ENCODE measurements around the gene VSTM2L. TPM values are rescaled to one million over a fixed set of nuclear protein-coding genes. Genes with fewer than 3 reads are reported as not detected.

The VSTM2L gene
- polyA plus RNA-seq, 2 of the 4 experiments (the other 2 are of a cell fraction): 2.0 to 5.8 TPM

DNA sequence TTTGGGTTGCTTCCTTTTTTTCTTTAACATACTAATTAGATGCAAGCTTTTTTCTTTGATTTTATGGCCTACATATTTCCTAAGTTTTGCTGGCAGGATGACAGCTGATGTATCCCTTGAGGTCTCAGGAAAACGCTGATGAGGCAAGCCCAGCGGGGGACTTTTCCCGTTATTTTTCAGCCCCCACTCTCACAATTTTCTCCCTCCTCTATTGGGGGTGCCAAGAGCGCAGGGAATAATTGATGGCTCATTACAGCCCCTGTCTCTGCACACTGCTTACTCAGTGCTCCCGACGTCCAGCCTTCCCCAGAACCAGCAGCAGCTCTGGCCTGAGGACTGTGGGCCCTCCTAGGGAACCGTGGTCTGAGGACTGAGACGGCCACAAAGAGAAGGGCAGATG, 38.6 kb upstream of the VSTM2L start:
- DNase-seq (ENCODE audit: low read depth in 1 of 2, low spot score in 1 of 2): no peak

DNA sequence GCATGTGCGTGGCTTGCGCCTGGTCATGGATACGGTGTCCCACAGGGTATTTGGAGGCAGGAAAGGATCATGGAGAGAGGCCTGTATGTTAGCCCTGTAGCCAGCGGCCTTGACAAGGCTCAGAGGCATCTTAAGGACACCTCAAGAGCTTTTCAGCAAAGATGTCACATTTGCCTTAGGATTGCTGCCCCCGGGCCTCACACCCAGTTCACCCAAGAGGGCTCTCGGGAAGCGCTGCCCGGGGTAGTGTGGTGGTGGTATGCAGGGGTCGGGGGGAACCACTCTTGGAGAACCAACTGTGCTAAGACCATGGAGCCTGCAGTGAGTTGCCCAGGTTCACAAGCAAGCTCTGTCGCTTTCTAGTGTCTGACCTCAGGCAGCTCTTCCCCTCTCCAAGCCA, 36.9 kb upstream of the VSTM2L start:
- DNase-seq (ENCODE audit: low read depth in 1 of 2, low spot score in 1 of 2) (no peak), FAIRE-seq (no peak), ATAC-seq (no peak)
- WGBS (ENCODE audit: missing lambda C conversion rate): 95% methylated on average over 9 of the region's 10 CpGs
- TF ChIP-seq NFE2L2 (conservative IDR thresholded peaks at IDR 0.05; ENCODE audit: low read length): no peak
- TF ChIP-seq, protein P1, sequence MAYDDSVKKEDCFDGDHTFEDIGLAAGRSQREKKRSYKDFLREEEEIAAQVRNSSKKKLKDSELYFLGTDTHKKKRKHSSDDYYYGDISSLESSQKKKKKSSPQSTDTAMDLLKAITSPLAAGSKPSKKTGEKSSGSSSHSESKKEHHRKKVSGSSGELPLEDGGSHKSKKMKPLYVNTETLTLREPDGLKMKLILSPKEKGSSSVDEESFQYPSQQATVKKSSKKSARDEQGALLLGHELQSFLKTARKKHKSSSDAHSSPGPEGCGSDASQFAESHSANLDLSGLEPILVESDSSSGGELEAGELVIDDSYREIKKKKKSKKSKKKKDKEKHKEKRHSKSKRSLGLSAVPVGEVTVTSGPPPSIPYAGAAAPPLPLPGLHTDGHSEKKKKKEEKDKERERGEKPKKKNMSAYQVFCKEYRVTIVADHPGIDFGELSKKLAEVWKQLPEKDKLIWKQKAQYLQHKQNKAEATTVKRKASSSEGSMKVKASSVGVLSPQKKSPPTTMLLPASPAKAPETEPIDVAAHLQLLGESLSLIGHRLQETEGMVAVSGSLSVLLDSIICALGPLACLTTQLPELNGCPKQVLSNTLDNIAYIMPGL (CRISPR knock-in tag; IDR thresholded peaks at IDR 0.05; ENCODE audit: borderline replicate concordance): no peak
- TF ChIP-seq CBX8 (IDR thresholded peaks at IDR 0.05): no peak
- TF ChIP-seq, protein P2, sequence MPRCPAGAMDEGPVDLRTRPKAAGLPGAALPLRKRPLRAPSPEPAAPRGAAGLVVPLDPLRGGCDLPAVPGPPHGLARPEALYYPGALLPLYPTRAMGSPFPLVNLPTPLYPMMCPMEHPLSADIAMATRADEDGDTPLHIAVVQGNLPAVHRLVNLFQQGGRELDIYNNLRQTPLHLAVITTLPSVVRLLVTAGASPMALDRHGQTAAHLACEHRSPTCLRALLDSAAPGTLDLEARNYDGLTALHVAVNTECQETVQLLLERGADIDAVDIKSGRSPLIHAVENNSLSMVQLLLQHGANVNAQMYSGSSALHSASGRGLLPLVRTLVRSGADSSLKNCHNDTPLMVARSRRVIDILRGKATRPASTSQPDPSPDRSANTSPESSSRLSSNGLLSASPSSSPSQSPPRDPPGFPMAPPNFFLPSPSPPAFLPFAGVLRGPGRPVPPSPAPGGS (IDR thresholded peaks at IDR 0.05): no peak
- no peak for TF ChIP-seq CEBPB (IDR thresholded peaks at IDR 0.05)
- TF ChIP-seq EHMT2 (IDR thresholded peaks at IDR 0.05; ENCODE audit: low read depth): no peak
- no peak for TF ChIP-seq KDM1A (IDR thresholded peaks at IDR 0.05; ENCODE audit: low read depth)
- TF ChIP-seq KDM5A (IDR thresholded peaks at IDR 0.05): no peak
- TF ChIP-seq GATA3 (IDR thresholded peaks at IDR 0.05; ENCODE audit: borderline replicate concordance): no peak
- no peak for TF ChIP-seq FOSL2 (IDR thresholded peaks at IDR 0.05)
- TF ChIP-seq FOSL2 (CRISPR knock-in tag; IDR thresholded peaks at IDR 0.05): no peak
- no peak for TF ChIP-seq RNF2 (IDR thresholded peaks at IDR 0.05; ENCODE audit: borderline replicate concordance, low read depth)
- TF ChIP-seq TFCP2L1 (CRISPR knock-in tag; IDR thresholded peaks at IDR 0.05): no peak
- no peak for TF ChIP-seq HOXA7 (CRISPR knock-in tag; IDR thresholded peaks at IDR 0.05)
- no peaks in the 10 kb centered on the region for H3K9me3 ChIP-seq
- H3K27ac ChIP-seq: no peak overlapping the region
- no peaks in the 10 kb centered on the region for H3K4me1 ChIP-seq
- CTCF ChIA-PET: no interaction called here
- H3K4me2 ChIP-seq: no peak overlapping the region
- H3K4me3 ChIP-seq: no peak overlapping the region
- POLR2A ChIA-PET: no interaction called here

More for the DNA sequence above, 38.6 kb upstream of the VSTM2L start:
- 73% methylated on average over 8 of the region's 8 CpGs for WGBS (ENCODE audit: missing lambda C conversion rate)
- ATAC-seq: no peak
- Histone ChIP-seq H3K4me3 (no peak overlapping the region), H3K4me2 (no peak overlapping the region), H3K4me1 (no peaks in the 10 kb centered on the region), H3K9me3 (no peaks in the 10 kb centered on the region), H3K27ac (no peak overlapping the region)
- no peak for FAIRE-seq
- CTCF ChIA-PET: no interaction called here
- POLR2A ChIA-PET: no interaction called here
- TF ChIP-seq FOSB (CRISPR knock-in tag; IDR thresholded peaks at IDR 0.05): no peak
- no peak for TF ChIP-seq HEYL (CRISPR knock-in tag; IDR thresholded peaks at IDR 0.05)
- TF ChIP-seq ZSCAN20 (CRISPR knock-in tag; IDR thresholded peaks at IDR 0.05): no peak
- TF ChIP-seq KDM1A (IDR thresholded peaks at IDR 0.05; ENCODE audit: low read depth): no peak
- no peak for TF ChIP-seq ESRRA (IDR thresholded peaks at IDR 0.05; ENCODE audit: borderline replicate concordance, low read length)
- no peak for TF ChIP-seq EHF (CRISPR knock-in tag; IDR thresholded peaks at IDR 0.05)

DNA sequence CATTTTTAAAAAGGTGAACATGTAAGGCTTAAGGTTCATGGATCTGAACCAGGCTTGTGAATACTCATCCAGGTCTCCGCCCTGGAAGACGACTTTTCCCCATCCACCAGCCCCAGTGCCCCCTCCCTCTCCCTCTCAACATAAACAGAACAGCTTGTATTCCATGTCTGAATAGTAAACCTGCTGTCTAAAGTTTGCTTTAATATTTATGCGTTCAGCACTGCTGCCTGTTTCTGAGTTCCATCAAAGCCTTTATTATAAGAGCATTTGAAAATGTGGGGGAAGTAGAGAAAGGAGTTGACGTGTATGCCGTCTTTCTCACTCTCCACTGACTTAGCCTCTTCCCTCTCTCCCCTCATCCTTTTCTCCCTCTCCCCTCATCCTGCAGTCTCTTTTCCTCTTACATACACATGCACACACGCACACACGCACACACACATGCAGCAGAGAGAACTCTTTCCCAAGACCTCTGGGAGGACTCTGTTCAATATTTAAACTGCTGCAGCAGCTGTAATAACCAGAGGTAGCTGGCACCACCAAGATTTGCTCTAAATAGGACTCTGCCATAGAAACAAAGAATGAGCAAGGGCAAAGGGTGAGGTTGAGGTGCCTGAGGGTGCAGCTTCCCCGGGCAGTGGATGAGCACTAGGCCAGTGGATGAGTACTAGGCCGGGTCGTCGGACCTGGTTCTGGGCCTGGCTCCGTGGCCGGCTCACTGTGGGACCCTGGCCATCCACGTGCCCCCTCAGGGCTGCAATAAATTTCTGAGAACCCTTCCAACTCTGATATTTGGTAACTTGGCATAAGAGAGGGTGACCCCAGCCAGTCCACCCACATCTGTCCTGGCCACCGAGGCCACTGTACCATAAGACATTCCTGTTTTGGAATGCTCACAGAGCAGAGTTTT, 35.4 kb upstream of the VSTM2L start:
- POLR2A ChIA-PET: no interaction called here
- no peak for ATAC-seq
- no peaks in the 10 kb centered on the region for H3K9me3 ChIP-seq
- CTCF ChIA-PET: no interaction called here
- no peak overlapping the region for H3K27ac ChIP-seq
- H3K4me3 ChIP-seq: no peak overlapping the region
- FAIRE-seq: no peak
- 87% methylated on average over 15 of the region's 15 CpGs for WGBS (ENCODE audit: missing lambda C conversion rate)
- H3K4me1 ChIP-seq: no peaks in the 10 kb centered on the region
- no peak for DNase-seq (ENCODE audit: low read depth in 1 of 2, low spot score in 1 of 2)
- TF ChIP-seq JUNB (IDR thresholded peaks at IDR 0.05) (no peak), NR3C1 (IDR thresholded peaks at IDR 0.05) (no peak), FOXS1 (CRISPR knock-in tag; IDR thresholded peaks at IDR 0.05) (no peak), ZFP36 (IDR thresholded peaks at IDR 0.05; ENCODE audit: borderline replicate concordance, partially characterized antibody) (no peak), GATA3 (IDR thresholded peaks at IDR 0.05; ENCODE audit: borderline replicate concordance) (no peak), CBX2 (IDR thresholded peaks at IDR 0.05; ENCODE audit: borderline replicate concordance, low read depth) (no peak), HEYL (CRISPR knock-in tag; IDR thresholded peaks at IDR 0.05) (no peak)
- TF ChIP-seq, protein P3, sequence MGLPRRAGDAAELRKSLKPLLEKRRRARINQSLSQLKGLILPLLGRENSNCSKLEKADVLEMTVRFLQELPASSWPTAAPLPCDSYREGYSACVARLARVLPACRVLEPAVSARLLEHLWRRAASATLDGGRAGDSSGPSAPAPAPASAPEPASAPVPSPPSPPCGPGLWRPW (IDR thresholded peaks at IDR 0.05): no peak
- TF ChIP-seq, protein P4, sequence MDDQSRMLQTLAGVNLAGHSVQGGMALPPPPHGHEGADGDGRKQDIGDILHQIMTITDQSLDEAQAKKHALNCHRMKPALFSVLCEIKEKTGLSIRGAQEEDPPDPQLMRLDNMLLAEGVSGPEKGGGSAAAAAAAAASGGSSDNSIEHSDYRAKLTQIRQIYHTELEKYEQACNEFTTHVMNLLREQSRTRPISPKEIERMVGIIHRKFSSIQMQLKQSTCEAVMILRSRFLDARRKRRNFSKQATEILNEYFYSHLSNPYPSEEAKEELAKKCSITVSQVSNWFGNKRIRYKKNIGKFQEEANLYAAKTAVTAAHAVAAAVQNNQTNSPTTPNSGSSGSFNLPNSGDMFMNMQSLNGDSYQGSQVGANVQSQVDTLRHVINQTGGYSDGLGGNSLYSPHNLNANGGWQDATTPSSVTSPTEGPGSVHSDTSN (IDR thresholded peaks at IDR 0.05): no peak
- no peak overlapping the region for H3K4me2 ChIP-seq
